AG10803 (cell line): ENCODE results near the gene GSS.
"Not testable (repeated sequence)": the region's sequence is repeated elsewhere in the genome, so short reads cannot be mapped to it uniquely, and the experiment has no call there.

Experiments
- DNase-seq: peaks from one replicate; pipeline ENCODE4 v3.0.0; 2010; ENCODE audit warnings: low read depth
- H3K4me3 ChIP-seq: 2 replicates; pipeline ENCODE4 v1.5.1; 2011; ENCODE audit warnings: mild to moderate bottlenecking, low read length, control low read depth
- TF ChIP-seq, protein P1 (sequence below): conservative IDR thresholded peaks from 2 replicates; pipeline ENCODE4 v1.5.1; 2011; ENCODE audit warnings: mild to moderate bottlenecking, low read length, control low read depth, inconsistent platforms

Gene GSS

GRCh38 chr20:34907616-34908469, 47.8 kb downstream of the GSS start:
- TF ChIP-seq, protein P1, sequence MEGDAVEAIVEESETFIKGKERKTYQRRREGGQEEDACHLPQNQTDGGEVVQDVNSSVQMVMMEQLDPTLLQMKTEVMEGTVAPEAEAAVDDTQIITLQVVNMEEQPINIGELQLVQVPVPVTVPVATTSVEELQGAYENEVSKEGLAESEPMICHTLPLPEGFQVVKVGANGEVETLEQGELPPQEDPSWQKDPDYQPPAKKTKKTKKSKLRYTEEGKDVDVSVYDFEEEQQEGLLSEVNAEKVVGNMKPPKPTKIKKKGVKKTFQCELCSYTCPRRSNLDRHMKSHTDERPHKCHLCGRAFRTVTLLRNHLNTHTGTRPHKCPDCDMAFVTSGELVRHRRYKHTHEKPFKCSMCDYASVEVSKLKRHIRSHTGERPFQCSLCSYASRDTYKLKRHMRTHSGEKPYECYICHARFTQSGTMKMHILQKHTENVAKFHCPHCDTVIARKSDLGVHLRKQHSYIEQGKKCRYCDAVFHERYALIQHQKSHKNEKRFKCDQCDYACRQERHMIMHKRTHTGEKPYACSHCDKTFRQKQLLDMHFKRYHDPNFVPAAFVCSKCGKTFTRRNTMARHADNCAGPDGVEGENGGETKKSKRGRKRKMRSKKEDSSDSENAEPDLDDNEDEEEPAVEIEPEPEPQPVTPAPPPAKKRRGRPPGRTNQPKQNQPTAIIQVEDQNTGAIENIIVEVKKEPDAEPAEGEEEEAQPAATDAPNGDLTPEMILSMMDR, result no peak
- H3K4me3 ChIP-seq, result no peak overlapping the region
- peak; percentile 86 for DNase-seq

- TF ChIP-seq, protein P1, result no peak
- no peak for DNase-seq
- no peak overlapping the region for H3K4me3 ChIP-seq
Observed at GRCh38 chr20:34904202-34904621, 51.4 kb downstream of the GSS start.

DNA sequence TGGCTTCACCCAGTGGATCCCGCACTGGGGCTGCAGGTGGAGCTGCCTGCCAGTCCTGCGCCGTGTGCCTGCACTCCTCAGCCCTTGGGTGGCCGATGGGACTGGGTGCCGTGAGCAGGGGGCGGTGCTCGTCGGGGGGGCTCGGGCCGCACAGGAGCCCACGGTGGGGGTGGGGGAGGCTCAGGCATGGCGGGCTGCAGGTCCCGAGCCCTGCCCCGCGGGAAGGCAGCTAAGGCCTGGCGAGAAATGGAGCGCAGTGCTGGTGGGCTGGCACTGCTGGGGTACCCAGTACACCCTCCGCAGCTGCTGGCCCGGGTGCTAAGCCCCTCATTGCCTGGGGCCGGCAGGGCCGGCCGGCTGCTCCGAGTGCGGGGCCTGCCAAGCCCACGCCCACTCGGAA, 56.9 kb downstream of the GSS start:
- H3K4me3 ChIP-seq, DNase-seq: not testable (repeated sequence)

- H3K4me3 ChIP-seq, DNase-seq: not testable (repeated sequence)
Observed at GRCh38 chr20:34898129-34898528, 57.5 kb downstream of the GSS start.

- TF ChIP-seq, protein P1, result no peak
- no peak overlapping the region for H3K4me3 ChIP-seq
- DNase-seq, result peak; percentile 26
Observed at GRCh38 chr20:34896086-34896621, 59.5 kb downstream of the GSS start.

- no peak for DNase-seq
- H3K4me3 ChIP-seq, result no peak overlapping the region
- TF ChIP-seq, protein P1, result no peak
Observed at GRCh38 chr20:34895465-34895864, 60.1 kb downstream of the GSS start.

GRCh38 chr20:34894723-34895122, 60.9 kb downstream of the GSS start:
- no peak overlapping the region for H3K4me3 ChIP-seq
- TF ChIP-seq, protein P1, result no peak
- DNase-seq, result no peak

DNA sequence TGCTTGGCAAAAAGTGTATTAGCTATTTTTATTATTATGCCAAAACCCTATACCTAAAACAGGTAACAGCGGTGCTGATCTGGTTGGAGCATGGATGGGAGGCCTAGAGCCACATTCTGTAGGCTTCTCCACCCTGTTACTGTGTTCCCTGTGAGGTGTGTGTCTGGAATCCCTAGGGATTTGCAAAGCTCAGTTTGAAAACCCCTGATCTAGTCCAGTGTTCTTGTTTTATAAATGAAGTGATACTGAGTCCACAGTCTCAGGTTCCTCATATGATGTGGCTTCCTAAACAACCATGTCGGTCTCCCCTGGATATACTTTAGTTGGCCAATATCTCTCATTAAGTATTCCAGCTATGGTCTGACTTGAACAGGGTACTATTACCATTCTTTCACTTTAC, 62.9 kb downstream of the GSS start:
- TF ChIP-seq, protein P1, result no peak
- H3K4me3 ChIP-seq, result no peak overlapping the region
- DNase-seq, result no peak
